ENCODE results near the gene JOSD2.

Gene JOSD2

DNA sequence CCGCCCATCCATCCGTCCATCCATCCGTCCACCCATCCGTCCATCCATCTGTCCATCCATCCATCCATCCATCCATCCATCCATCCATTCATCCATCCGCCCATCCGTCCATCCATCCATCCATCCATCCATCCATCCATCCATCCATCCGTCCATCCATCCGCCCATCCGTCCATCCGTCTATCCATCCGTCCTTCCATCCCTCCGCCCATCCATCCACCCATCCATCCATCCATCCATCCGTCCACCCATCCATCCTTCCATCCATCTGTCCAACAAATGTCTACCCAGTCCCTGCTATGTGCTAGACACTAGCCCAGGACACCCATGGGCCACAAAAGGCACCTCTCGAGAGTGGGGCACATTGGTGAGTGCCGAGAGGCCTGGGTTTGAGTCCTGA is 41.5 kb upstream of the JOSD2 start:
- no peak for DNase-seq (ENCODE audit: extremely low read depth, insufficient read length)
- H3K4me3 ChIP-seq (replicated peaks; ENCODE audit: low read depth, low read length): no peak overlapping the region
- no peaks in the 10 kb centered on the region; the same call in none of the 2 replicates for H3K27me3 ChIP-seq (replicated peaks; ENCODE audit: control insufficient read depth, insufficient read depth, low read length)
- TF ChIP-seq, protein P1, sequence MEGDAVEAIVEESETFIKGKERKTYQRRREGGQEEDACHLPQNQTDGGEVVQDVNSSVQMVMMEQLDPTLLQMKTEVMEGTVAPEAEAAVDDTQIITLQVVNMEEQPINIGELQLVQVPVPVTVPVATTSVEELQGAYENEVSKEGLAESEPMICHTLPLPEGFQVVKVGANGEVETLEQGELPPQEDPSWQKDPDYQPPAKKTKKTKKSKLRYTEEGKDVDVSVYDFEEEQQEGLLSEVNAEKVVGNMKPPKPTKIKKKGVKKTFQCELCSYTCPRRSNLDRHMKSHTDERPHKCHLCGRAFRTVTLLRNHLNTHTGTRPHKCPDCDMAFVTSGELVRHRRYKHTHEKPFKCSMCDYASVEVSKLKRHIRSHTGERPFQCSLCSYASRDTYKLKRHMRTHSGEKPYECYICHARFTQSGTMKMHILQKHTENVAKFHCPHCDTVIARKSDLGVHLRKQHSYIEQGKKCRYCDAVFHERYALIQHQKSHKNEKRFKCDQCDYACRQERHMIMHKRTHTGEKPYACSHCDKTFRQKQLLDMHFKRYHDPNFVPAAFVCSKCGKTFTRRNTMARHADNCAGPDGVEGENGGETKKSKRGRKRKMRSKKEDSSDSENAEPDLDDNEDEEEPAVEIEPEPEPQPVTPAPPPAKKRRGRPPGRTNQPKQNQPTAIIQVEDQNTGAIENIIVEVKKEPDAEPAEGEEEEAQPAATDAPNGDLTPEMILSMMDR (IDR thresholded peaks at IDR 0.05; ENCODE audit: insufficient read depth, low read length, poor library complexity, severe bottlenecking): no peak
- no peaks in the 10 kb centered on the region for H3K36me3 ChIP-seq (ENCODE audit: control insufficient read depth, insufficient read depth, low read length)

DNA sequence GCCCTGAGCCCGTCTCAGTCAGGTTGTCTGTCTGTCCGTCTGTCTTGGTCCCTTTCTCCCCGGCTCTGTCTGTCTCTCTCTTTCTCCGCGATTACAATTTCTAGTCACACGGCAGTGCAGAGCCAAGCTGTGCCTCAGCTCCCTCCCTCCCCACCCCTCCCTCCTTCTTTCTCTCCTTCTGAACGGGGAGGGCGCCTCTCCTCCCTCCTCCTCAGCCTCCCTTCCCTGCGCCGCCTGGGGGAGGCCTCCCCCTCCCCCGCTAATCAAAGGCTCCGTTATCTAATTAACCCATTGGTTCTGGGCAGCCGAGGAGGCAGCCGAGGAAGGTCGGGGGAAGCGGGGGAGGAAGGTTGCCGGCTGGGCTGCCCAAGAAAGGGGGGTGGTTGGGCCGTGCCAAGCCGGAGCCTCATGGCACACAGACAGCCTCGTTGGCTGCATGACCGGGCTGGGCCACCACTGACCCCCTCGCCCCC is 40.8 kb upstream of the JOSD2 start:
- TF ChIP-seq, protein P1 (IDR thresholded peaks at IDR 0.05; ENCODE audit: insufficient read depth, low read length, poor library complexity, severe bottlenecking): no peak
- Histone ChIP-seq H3K27me3 (replicated peaks; ENCODE audit: control insufficient read depth, insufficient read depth, low read length) (no peaks in the 10 kb centered on the region; the same call in none of the 2 replicates), H3K4me3 (replicated peaks; ENCODE audit: low read depth, low read length) (no peak overlapping the region), H3K36me3 (ENCODE audit: control insufficient read depth, insufficient read depth, low read length) (no peaks in the 10 kb centered on the region)
- DNase-seq (ENCODE audit: extremely low read depth, insufficient read length): no peak

DNA sequence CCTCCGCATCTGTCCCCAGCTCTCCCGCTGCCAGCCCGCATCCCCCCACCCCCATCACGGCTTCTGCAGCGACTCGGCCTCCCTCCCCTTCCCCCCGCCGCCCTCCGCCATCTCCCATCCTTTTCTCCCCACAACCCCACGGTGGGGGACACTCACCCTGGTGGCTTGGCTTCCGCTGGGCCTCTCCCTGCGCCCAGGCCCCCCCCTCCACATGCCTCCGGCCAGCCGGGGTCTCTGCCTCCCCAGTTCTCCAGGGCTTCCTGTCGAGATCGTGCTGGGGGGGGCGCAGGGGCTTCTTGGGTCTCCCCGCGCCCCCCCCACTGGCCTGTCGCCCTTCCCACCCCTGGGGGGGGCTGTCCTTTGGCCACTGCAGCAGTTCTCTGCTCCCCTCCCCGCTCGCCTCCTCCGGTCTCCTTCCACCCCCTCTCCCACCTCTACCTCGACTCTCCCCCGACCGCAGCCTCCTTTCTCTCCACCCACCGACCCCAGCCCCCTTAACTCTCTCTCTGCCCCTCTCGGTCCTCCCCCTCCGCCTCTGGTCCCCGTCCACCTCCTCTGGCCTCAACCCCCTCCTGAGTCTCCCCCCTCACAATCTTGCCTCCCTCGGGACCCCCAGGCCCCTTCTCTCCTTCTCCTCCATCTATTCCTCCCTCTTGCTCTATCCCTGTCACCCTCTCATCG is 40.2 kb upstream of the JOSD2 start:
- no peak overlapping the region for H3K4me3 ChIP-seq (replicated peaks; ENCODE audit: low read depth, low read length)
- DNase-seq (ENCODE audit: extremely low read depth, insufficient read length): no peak
- TF ChIP-seq, protein P1 (IDR thresholded peaks at IDR 0.05; ENCODE audit: insufficient read depth, low read length, poor library complexity, severe bottlenecking): no peak
- no peaks in the 10 kb centered on the region for H3K36me3 ChIP-seq (ENCODE audit: control insufficient read depth, insufficient read depth, low read length)
- no peaks in the 10 kb centered on the region; the same call in none of the 2 replicates for H3K27me3 ChIP-seq (replicated peaks; ENCODE audit: control insufficient read depth, insufficient read depth, low read length)

DNA sequence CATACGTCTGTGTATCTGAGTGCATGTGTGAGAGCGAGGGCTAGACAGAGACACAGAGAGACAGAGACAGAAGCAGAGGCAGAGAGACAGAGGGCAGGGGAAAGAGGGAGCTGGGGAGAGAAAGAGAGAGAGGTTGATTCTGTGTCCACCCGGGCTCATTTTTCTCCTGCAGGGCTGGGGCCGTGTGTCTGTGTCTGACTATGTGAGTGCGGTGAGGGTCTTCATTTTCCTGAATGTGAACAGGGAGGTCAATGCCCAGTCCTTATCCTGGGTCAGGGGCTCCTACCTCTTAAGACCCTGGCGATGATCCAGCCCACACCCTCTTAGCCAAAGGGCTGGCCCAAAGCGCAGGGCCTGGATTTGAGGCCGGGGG is 39.6 kb upstream of the JOSD2 start:
- Histone ChIP-seq H3K4me3 (replicated peaks; ENCODE audit: low read depth, low read length) (no peak overlapping the region), H3K27me3 (replicated peaks; ENCODE audit: control insufficient read depth, insufficient read depth, low read length) (no peaks in the 10 kb centered on the region; the same call in none of the 2 replicates), H3K36me3 (ENCODE audit: control insufficient read depth, insufficient read depth, low read length) (no peaks in the 10 kb centered on the region)
- no peak for DNase-seq (ENCODE audit: extremely low read depth, insufficient read length)
- TF ChIP-seq, protein P1 (IDR thresholded peaks at IDR 0.05; ENCODE audit: insufficient read depth, low read length, poor library complexity, severe bottlenecking): no peak

DNA sequence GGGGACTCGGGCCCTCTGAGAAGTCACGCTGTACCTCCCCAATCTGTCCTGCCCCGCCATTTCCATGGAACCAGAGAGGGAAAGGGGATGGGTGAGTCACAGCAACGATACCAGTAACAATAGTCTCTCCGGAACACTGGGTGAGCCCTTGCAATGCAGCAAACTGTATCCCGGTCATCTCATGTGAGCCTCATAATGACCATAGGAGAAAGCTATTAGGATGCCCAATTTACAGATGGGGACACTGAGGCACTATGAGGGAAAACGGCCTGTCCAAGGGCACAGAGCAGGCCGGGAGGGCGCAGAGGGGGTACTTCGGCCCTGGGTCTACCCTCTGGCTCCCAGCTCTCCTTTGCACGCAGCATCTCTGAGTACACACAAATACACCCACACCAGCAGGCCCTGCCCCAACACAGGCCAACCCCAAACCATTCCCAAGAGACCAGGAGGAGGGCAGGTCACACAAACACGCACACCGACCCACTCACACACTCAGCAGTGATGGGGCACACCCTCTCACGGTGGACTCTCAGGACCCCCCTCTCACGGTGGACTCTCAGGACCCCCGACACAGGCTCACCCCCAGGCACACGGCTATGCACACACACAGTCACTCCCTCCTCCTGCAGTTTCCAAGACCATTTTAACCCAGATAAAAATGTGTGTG is 39.1 kb upstream of the JOSD2 start:
- no peaks in the 10 kb centered on the region; the same call in none of the 2 replicates for H3K27me3 ChIP-seq (replicated peaks; ENCODE audit: control insufficient read depth, insufficient read depth, low read length)
- DNase-seq (ENCODE audit: extremely low read depth, insufficient read length): no peak
- H3K4me3 ChIP-seq (replicated peaks; ENCODE audit: low read depth, low read length): no peak overlapping the region
- H3K36me3 ChIP-seq (ENCODE audit: control insufficient read depth, insufficient read depth, low read length): no peaks in the 10 kb centered on the region
- TF ChIP-seq, protein P1 (IDR thresholded peaks at IDR 0.05; ENCODE audit: insufficient read depth, low read length, poor library complexity, severe bottlenecking): no peak

Data from GM06990 (cell line).